Coronary artery (tissue), 2 donors: ENCODE results near the gene FLNA.
A peak's percentile ranks its signal among the peaks of the same experiment; 100 is the strongest.
"Not testable (repeated sequence)": the region's sequence is repeated elsewhere in the genome, so short reads cannot be mapped to it uniquely, and the experiment has no call there.

Experiments
- DNase-seq: peaks from one replicate; pipeline ENCODE4 v3.0.0-alpha.2; 2017; ENCODE audit warnings: low spot score
- H3K27ac ChIP-seq, 2 donors: fragments of 200-600 bp; sonication (generic); one replicate each; pipeline ENCODE4 v1.5.1; 2016 to 2019
- H3K4me3 ChIP-seq: fragments of 200-600 bp; sonication (generic); 2 replicates; pipeline ENCODE4 v1.5.1; 2016; ENCODE audit warnings: mild to moderate bottlenecking, moderate library complexity
- CTCF ChIP-seq: fragments of 200-600 bp; sonication (generic); IDR thresholded peaks from one replicate; pipeline ENCODE4 v1.5.1; 2019; ENCODE audit warnings: antibody characterized with exemption

FLNA gene

DNA sequence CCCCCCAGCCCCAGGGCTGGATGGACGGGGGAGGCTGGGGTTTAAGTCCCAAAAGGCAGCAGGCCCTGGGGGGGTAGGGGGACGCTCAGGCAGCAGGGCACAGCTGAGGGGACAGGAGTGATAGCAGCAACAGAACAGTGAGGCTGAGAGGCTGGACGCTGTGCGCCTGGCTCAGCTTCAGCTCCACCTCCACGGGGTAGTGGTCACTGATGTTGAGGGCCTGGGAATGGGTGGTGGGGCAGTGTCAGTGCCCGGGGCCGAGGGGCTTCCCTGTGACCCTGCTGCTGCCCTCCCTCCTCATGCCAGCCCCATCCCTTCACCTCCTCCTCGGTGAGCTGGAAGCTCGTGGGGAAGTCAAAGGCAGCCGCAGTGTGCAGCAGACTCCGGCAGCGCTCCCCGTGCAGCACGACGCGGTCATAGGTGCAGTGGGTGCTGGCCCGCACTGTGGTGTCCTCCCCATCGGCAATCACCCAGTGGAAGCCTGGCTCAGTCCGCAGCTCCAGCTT lies 28.2 kb upstream of the FLNA start:
- peak; percentile 68 for DNase-seq
- peak overlapping the region in 1 of 2 donors; percentile 2 for H3K27ac ChIP-seq
- TF ChIP-seq CTCF = no peak
- no peak overlapping the region for H3K4me3 ChIP-seq

- Histone ChIP-seq H3K27ac (peak overlapping the region in 1 of 2 donors; percentile 6), H3K4me3 (no peak overlapping the region)
- no peak for DNase-seq
- TF ChIP-seq CTCF = no peak
Measured at GRCh38 chrX:154401918-154402621, 27.6 kb upstream of the FLNA start.

GRCh38 chrX:154401045-154401799 lies 26.8 kb upstream of the FLNA start:
- TF ChIP-seq CTCF = no peak

DNA sequence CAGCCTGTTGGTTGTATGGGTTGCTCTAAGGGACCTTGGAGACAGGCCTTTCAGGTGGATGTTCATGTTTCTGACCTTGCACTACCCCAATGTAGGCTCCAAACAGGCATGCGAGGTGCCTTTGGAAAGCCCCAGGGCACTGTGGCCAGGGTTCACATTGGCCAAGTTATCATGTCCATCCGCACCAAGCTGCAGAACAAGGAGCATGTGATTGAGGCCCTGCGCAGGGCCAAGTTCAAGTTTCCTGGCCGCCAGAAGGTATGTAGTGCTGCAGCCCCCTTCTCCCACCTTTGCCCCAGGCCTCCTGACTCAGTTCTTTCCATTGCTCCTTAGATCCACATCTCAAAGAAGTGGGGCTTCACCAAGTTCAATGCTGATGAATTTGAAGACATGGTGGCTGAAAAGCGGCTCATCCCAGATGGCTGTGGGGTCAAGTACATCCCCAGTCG lies 26.0 kb upstream of the FLNA start:
- not testable (repeated sequence) for DNase-seq

More at GRCh38 chrX:154401045-154401799, 26.8 kb upstream of the FLNA start:
- no peak for DNase-seq
- no peak overlapping the region for H3K27ac ChIP-seq
- H3K4me3 ChIP-seq = no peak overlapping the region

DNA sequence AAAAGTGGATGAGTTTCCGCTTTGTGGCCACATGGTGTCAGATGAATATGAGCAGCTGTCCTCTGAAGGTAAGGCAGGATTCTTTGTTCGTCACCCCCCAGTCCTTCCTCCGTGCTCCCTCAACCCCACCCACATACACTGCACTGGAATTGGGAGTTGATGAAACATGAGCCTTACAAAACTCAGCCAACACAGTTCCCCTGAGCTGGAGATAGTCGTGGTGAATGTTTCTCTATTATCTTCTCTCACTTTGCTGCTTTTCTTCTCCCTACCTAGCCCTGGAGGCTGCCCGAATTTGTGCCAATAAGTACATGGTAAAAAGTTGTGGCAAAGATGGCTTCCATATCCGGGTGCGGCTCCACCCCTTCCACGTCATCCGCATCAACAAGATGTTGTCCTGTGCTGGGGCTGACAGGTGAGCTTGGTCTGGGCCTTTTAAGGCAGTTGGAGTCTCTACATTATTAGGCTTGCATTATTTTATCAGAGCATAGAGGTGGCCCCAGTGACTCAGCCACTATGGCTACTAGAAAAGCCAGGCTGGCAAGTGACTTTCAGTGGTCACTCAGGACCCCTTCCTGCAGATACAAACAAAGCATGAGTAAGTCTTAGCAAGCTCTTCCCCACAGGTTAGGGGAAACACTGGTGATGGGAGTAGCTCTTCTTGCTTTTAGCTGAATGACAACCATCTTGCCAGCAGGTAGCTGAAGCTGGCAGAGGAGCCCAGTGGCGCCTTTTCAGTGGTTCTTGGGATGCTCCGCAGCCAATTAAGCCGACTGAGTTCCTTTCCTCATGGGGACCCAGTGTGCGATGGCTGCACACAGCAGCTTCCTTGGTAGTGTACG lies 25.3 kb upstream of the FLNA start:
- H3K4me3 ChIP-seq = peak overlapping the region; percentile 84
- TF ChIP-seq CTCF = no peak
- no peak for DNase-seq
- H3K27ac ChIP-seq = peak overlapping the region in 1 of 2 donors; percentile 99

More for the DNA sequence above, 26.0 kb upstream of the FLNA start:
- H3K4me3 ChIP-seq = peak overlapping the region; percentile 84
- H3K27ac ChIP-seq = not testable (repeated sequence)

DNA sequence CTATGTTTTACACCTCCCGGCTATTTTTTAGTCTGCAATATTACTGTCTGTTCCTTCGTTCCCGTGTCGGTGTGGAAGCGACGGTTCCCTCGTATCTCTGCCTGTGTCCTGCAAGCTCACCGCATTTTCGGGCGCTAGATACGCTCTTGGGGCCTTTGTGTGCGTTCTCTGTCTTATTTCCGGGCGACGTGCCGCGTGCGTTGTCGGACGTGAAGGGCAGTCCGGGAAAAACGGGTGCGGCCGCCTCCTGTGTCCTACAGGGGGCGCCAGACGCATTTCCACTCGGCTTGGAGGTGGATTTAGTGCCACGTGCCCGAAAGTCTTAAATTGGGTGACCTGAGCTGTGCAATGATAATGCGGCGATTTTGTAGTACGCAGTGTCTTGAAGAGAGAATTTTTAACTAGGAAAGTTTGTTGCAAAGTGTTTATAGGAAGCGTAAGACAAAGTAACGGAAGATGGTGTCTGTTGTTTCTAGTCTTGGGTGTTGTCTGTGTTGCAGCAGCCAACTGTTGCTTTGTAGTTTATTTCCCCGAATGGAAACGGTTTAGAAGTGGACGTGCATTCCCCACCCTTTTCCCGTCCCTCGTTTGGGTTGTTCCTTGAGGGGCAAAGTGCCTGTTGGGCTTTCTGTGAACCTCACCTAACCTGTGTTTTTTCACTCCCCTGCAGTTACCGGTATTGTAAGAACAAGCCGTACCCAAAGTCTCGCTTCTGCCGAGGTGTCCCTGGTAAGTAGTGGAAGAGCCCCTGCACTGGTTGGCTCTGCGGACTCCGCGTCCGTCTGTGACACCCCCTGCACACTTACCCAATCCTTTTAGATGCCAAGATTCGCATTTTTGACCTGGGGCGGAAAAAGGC lies 24.5 kb upstream of the FLNA start:
- H3K4me3 ChIP-seq = peak overlapping the region; percentile 84
- H3K27ac ChIP-seq = peak overlapping the region; percentile 96 to 99
- peak; percentile 86 for DNase-seq
- peak; percentile 57 for TF ChIP-seq CTCF
